Tibial artery (tissue), 4 donors: Measurements from ENCODE around the gene POP7.
"Not testable (repeated sequence)": the region's sequence is repeated elsewhere in the genome, so short reads cannot be mapped to it uniquely, and the experiment has no call there.

ENCODE experiments used
- DNase-seq, 2 donors: peaks; one replicate each; pipeline ENCODE4 v3.0.0-alpha.2; 2019
- H3K27ac ChIP-seq, 2 donors: fragments of 200-600 bp; sonication (generic) in 1 of 2; 1 replicate in 1 of 2; 2 replicates in 1 of 2; pipeline ENCODE4 v1.5.1; 2018 to 2019; ENCODE audit warnings: mild to moderate bottlenecking in 1 of 2
- H3K27me3 ChIP-seq, 2 donors: fragments of 200-600 bp; sonication (generic) in 1 of 2; one replicate each; pipeline versions ENCODE4 v1.5.1 to v1.6.0; 2016 to 2019
- H3K36me3 ChIP-seq, 3 donors: fragments of 200-600 bp; sonication (generic) in 2 of 3; one replicate each; pipeline ENCODE4 v1.5.1; 2016 to 2019; ENCODE audit warnings: mild to moderate bottlenecking in 2 of 3
- H3K4me1 ChIP-seq, 4 donors: fragments of 200-600 bp; sonication (generic) in 2 of 4; 1 replicate in 3 of 4; 2 replicates in 1 of 4; pipeline ENCODE4 v1.5.1; 2016 to 2019
- H3K4me3 ChIP-seq, 2 donors: fragments of 200-600 bp; sonication (generic) in 1 of 2; 1 replicate in 1 of 2; 2 replicates in 1 of 2; pipeline ENCODE4 v1.5.1; 2018 to 2019; ENCODE audit warnings: mild to moderate bottlenecking in 2 of 2
- H3K9me3 ChIP-seq, 3 donors: fragments of 200-600 bp; sonication (generic) in 1 of 3; one replicate each; pipeline ENCODE4 v1.5.1; 2016 to 2019
- CTCF ChIP-seq, 2 experiments: fragments of 200-600 bp in 1 of 2; fragments of 450-650 bp in 1 of 2; IDR thresholded peaks; one replicate each; pipeline ENCODE4 v1.5.1; 2017 to 2019; ENCODE audit warnings: antibody characterized with exemption in 2 of 2, mild to moderate bottlenecking in 1 of 2, moderate library complexity in 1 of 2
- intact Hi-C: fragments of 100-400 bp; cut with DNase I; formaldehyde crosslinking; loops from one replicate; pipeline ENCODE4 v1.15.0; 2023; ENCODE audit warnings: low total_unique reads

POP7 gene

DNA sequence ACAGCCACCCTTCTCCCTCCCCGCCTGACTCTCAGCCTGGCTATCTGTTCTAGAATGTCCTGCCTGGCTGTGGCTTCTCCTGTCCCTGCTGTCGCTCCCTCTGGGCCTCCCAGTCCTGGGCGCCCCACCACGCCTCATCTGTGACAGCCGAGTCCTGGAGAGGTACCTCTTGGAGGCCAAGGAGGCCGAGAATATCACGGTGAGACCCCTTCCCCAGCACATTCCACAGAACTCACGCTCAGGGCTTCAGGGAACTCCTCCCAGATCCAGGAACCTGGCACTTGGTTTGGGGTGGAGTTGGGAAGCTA, 15.5 kb downstream of the POP7 start:
- TF ChIP-seq CTCF (IDR thresholded peaks at IDR 0.05), result no peak
- intact Hi-C loops, result loop anchor here (10.0 kb wide), 1 partner anchor 257 kb away; the partner anchor contains the start of gene SPACDR
- H3K27me3 ChIP-seq, result peaks cover 0 to 74% of the 10 kb centered on the region in 2 donors
- no peak overlapping the region for H3K27ac ChIP-seq
- no peak for DNase-seq
- no peak overlapping the region for H3K4me3 ChIP-seq
- peaks cover 0 to 21% (median 8%) of the 10 kb centered on the region in 4 donors for H3K4me1 ChIP-seq
- H3K36me3 ChIP-seq, result no peaks in the 10 kb centered on the region
- H3K9me3 ChIP-seq, result no peaks in the 10 kb centered on the region

GRCh38 chr7:100722480-100723212, 16.7 kb downstream of the POP7 start:
- TF ChIP-seq CTCF (IDR thresholded peaks at IDR 0.05), result no peak
- Histone ChIP-seq H3K27me3 (peaks cover 0 to 73% of the 10 kb centered on the region in 2 donors), H3K27ac (no peak overlapping the region), H3K4me1 (peaks cover 0 to 21% (median 8%) of the 10 kb centered on the region in 4 donors), H3K36me3 (no peaks in the 10 kb centered on the region), H3K9me3 (no peaks in the 10 kb centered on the region), H3K4me3 (no peak overlapping the region)
- no peak for DNase-seq
- intact Hi-C loops, result loop anchor here (10.0 kb wide), 1 partner anchor 258 kb away; the partner anchor contains the start of gene SPACDR

- no peak overlapping the region for H3K27ac ChIP-seq
- H3K4me3 ChIP-seq, result no peak overlapping the region
- intact Hi-C loops, result loop anchor here (10.0 kb wide), 1 partner anchor 259 kb away; the partner anchor contains the start of gene SPACDR
- peaks cover 0 to 21% (median 8%) of the 10 kb centered on the region in 4 donors for H3K4me1 ChIP-seq
- H3K9me3 ChIP-seq, result no peaks in the 10 kb centered on the region
- no peaks in the 10 kb centered on the region for H3K36me3 ChIP-seq
- DNase-seq, result no peak
- no peak for TF ChIP-seq CTCF (IDR thresholded peaks at IDR 0.05)
- H3K27me3 ChIP-seq, result peaks cover 0 to 76% of the 10 kb centered on the region in 2 donors
These were observed 17.9 kb downstream of the POP7 start for GRCh38 chr7:100723732-100724275.

GRCh38 chr7:100724364-100724763, 18.4 kb downstream of the POP7 start:
- not testable (repeated sequence) for H3K36me3 ChIP-seq, H3K9me3 ChIP-seq, H3K27ac ChIP-seq, DNase-seq, H3K4me3 ChIP-seq
- Histone ChIP-seq H3K27me3 (peaks cover 0 to 74% of the 10 kb centered on the region in 2 donors), H3K4me1 (peaks cover 0 to 21% (median 8%) of the 10 kb centered on the region in 4 donors)
- intact Hi-C loops, result loop anchor here (10.0 kb wide), 1 partner anchor 260 kb away; the partner anchor contains the start of gene SPACDR

GRCh38 chr7:100726996-100727761, 21.3 kb downstream of the POP7 start:
- Histone ChIP-seq H3K9me3 (no peaks in the 10 kb centered on the region), H3K36me3 (no peaks in the 10 kb centered on the region), H3K27me3 (peaks cover 0 to 48% of the 10 kb centered on the region in 2 donors), H3K4me3 (no peak overlapping the region), H3K27ac (no peak overlapping the region), H3K4me1 (peaks cover 0 to 8% (median 0%) of the 10 kb centered on the region in 4 donors)
- intact Hi-C loops, result loop anchor here (10.0 kb wide), 1 partner anchor 262 kb away; the partner anchor contains the start of gene SPACDR
- TF ChIP-seq CTCF (IDR thresholded peaks at IDR 0.05), result no peak
- no peak for DNase-seq
